Hepatocyte (in vitro differentiated cells): Measurements from ENCODE around the gene GNAO1.

Experiments
- CTCF ChIP-seq: fragments of 200-600 bp; sonication (generic); IDR thresholded peaks from 2 replicates; pipeline ENCODE4 v1.5.1; 2016; ENCODE audit warnings: antibody characterized with exemption, mild to moderate bottlenecking; ENCODE audit not compliant: poor library complexity
- EZH2 ChIP-seq: fragments of 200-600 bp; sonication (generic); IDR thresholded peaks from 2 replicates; pipeline ENCODE4 v1.6.1; 2016; ENCODE audit warnings: antibody characterized with exemption, mild to moderate bottlenecking, borderline replicate concordance
- EZH2phosphoT487 ChIP-seq: fragments of 200-600 bp; sonication (generic); IDR thresholded peaks from one replicate; pipeline ENCODE4 v1.6.1; 2018; ENCODE audit warnings: antibody characterized with exemption, mild to moderate bottlenecking, low read depth, moderate library complexity; ENCODE audit not compliant: unreplicated experiment, severe bottlenecking

DNA sequence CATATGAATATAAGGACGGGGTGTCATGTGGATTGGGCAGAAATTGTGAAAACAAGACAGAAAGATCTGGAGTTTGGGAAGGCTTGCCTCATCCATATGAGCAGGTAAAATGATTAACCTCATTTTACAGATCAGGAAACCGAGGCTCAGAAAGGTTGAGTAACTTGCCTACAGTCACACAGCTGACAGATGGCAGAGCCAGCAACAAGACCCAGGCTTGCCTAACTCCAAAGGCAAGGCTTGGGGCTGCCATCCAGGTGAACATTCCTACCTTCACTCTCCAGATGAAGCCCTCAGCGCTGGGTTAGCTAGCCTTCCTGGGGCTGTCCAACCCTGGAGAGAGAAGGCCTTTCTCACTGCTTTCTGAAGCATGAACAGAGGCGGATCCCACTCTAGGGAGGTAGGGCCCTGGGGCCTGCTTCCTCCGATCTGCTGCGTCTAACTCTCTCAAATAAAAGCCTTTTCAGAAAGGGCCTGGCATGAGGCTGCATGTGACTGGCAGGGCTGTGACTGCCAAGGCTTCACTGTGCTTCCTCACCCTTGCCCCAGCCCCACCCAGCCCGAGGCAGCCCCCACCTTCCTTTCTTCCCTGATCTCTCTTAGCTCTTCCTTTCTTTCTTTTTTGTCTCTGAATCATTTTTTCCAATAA lies 107.8 kb downstream of the GNAO1 start:
- TF ChIP-seq CTCF (no peak), EZH2 (no peak), EZH2phosphoT487 (no peak)
